Mucosa of rectum (tissue), 2 donors: ENCODE results near the gene RFPL1.

Source experiments
- H3K27ac ChIP-seq, 2 donors: one replicate each; pipeline ENCODE4 v1.7.0; 2013; ENCODE audit warnings: inconsistent platforms in 2 of 2, low read depth in 2 of 2, low read length in 2 of 2
- H3K27me3 ChIP-seq, 2 donors: one replicate each; pipeline ENCODE4 v1.7.0; 2013; ENCODE audit warnings: low read length in 2 of 2; ENCODE audit not compliant: control insufficient read depth in 2 of 2, insufficient read depth in 2 of 2
- H3K36me3 ChIP-seq, 2 donors: one replicate each; pipeline ENCODE4 v1.7.0; 2013; ENCODE audit warnings: low read length in 2 of 2; ENCODE audit not compliant: control insufficient read depth in 2 of 2, insufficient read depth in 2 of 2
- H3K4me1 ChIP-seq, 2 donors: one replicate each; pipeline ENCODE4 v1.7.0; 2013; ENCODE audit warnings: low read length in 2 of 2, mild to moderate bottlenecking in 1 of 2; ENCODE audit not compliant: control insufficient read depth in 2 of 2, insufficient read depth in 2 of 2
- H3K4me3 ChIP-seq, 2 donors: one replicate each; pipeline ENCODE4 v1.7.0; 2013; ENCODE audit warnings: low read length in 2 of 2
- H3K9ac ChIP-seq, 2 donors: one replicate each; pipeline ENCODE4 v1.7.0; 2013; ENCODE audit warnings: low read length in 2 of 2, low read depth in 1 of 2, mild to moderate bottlenecking in 1 of 2
- H3K9me3 ChIP-seq, 2 donors: one replicate each; pipeline ENCODE4 v1.7.0; 2013; ENCODE audit warnings: low read length in 2 of 2; ENCODE audit not compliant: control insufficient read depth in 2 of 2
- donor health status: healthy.
- donor health status: Normal muscosa, but diverticular disease.

Gene RFPL1

DNA sequence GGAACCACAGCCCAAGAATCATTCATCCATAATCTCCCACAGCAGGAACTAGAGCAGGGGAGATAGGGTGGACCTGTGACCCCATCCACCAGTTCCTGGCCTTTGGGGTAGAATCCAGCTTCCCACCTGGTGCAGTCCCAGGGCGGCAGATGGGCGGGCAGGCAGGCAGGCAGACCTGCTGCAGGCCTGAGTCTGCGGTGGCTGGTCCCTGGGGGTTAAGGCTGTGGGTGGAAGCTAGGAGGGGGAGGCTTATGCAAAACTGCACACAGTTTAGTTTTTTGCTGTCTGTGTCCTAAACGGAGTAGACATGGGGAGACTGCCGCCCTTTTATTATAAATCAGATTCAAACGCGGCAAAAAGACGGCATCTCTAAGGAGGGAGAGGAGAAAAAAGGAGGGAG is 37.2 kb downstream of the RFPL1 start:
- H3K4me3 ChIP-seq = no peak overlapping the region
- H3K27me3 ChIP-seq = peaks cover 28 to 31% of the 10 kb centered on the region in 2 donors
- no peak overlapping the region for H3K9ac ChIP-seq
- H3K9me3 ChIP-seq = no peaks in the 10 kb centered on the region
- no peaks in the 10 kb centered on the region for H3K36me3 ChIP-seq
- no peak overlapping the region for H3K27ac ChIP-seq
- H3K4me1 ChIP-seq = peaks cover 0 to 4% of the 10 kb centered on the region in 2 donors

DNA sequence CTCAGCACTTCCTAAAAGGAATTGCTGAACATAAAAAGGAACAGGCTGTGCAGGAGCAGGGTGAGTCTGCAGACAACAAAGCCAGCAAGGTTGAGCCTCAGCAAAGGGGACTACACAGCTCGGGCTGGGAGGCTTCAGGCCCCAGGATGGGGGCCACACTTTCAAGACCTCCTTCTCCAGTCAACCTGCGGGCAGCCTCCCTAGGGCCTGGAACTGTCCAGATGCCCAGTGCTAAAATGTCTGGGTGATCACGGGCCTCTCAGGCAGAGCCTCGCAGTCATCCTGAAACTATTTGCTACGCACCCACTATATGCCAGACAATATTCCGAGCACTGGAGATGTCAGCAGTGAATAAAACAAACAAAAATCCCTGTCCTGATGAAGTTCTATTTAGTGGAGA is 37.7 kb downstream of the RFPL1 start:
- Histone ChIP-seq H3K36me3 (no peaks in the 10 kb centered on the region), H3K9me3 (no peaks in the 10 kb centered on the region), H3K27me3 (peaks cover 34 to 35% of the 10 kb centered on the region in 2 donors), H3K4me1 (peaks cover 0 to 4% of the 10 kb centered on the region in 2 donors), H3K27ac (no peak overlapping the region), H3K9ac (no peak overlapping the region), H3K4me3 (no peak overlapping the region)

DNA sequence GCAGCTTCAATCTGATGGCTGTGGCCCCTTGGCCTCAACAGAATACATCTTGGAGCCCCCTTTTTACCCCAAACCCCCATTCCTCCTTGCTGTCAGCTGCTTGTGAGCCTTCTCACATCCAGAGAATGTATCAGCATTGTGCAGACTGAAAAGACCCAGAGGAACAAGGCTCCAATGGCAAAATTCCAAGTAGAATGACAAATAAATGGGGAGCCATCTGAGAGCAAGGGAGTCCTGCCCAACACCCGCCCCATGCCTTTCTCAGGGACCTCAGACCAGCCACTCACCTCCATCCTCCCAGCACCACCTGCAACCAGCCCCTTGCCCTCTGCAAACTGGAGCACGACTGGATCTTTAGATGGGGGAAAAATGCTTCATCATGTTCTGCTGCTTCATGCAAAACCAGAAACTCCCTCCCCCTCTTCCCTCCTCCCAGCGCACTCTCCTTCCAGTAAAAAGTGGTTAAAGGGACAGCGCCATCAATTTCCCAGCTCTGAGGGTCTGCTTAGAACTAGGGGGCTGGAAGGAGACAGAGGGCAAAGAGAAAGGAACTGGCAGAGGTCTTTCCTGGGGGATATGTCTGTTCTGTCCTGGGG is 39.4 kb downstream of the RFPL1 start:
- H3K9ac ChIP-seq = no peak overlapping the region
- H3K27ac ChIP-seq = no peak overlapping the region
- no peaks in the 10 kb centered on the region for H3K9me3 ChIP-seq
- H3K27me3 ChIP-seq = peaks cover 35 to 43% of the 10 kb centered on the region in 2 donors
- H3K36me3 ChIP-seq = no peaks in the 10 kb centered on the region
- H3K4me3 ChIP-seq = no peak overlapping the region
- H3K4me1 ChIP-seq = peaks cover 0 to 4% of the 10 kb centered on the region in 2 donors

DNA sequence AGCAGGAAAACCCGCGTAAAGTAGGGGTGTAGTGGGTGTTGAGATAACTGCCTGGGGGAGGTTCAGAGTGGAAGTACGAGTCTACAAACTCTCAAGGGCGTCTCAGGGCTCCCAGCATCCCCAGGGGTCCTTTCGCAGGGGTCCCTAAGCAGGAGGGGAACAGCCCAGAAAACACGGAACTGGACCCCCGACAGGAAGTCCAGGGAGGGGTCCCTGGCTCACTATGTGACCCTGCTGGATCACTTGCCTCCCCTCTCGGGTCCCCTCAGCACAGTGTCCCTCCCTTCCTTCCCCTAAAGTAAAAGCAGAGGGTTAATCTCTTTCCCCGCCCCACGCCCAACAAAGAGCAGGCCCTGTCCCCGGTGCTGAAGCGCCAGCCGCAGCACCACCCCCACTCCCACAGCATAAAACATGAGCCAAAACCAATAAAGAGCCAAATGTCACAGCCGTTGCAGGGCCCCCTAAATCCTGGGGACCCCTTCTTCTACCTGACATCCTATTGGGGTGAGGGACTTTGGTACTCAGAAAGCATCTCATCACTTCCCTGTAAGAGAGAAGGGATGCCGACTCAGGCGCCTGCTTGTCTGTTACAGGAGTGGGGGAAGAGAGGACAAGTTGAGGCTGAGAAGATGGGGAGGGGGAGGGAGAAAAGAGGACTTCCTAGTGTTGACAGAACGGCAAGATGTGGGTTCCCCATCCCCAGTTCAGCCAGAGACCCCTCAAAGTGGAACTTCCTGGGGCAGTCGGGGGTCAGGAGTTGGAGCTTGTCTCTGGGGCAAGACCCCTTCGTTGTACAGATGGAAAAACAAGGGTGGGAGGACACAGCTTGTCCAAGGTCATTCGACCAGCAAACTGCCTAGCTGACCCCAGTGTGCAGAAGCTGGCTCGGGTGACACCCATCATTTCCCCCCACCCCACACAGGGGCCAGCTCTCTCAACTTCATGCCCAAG is 40.2 kb downstream of the RFPL1 start:
- no peak overlapping the region for H3K9ac ChIP-seq
- H3K4me1 ChIP-seq = peaks cover 0 to 4% of the 10 kb centered on the region in 2 donors
- peaks cover 35 to 43% of the 10 kb centered on the region in 2 donors for H3K27me3 ChIP-seq

DNA sequence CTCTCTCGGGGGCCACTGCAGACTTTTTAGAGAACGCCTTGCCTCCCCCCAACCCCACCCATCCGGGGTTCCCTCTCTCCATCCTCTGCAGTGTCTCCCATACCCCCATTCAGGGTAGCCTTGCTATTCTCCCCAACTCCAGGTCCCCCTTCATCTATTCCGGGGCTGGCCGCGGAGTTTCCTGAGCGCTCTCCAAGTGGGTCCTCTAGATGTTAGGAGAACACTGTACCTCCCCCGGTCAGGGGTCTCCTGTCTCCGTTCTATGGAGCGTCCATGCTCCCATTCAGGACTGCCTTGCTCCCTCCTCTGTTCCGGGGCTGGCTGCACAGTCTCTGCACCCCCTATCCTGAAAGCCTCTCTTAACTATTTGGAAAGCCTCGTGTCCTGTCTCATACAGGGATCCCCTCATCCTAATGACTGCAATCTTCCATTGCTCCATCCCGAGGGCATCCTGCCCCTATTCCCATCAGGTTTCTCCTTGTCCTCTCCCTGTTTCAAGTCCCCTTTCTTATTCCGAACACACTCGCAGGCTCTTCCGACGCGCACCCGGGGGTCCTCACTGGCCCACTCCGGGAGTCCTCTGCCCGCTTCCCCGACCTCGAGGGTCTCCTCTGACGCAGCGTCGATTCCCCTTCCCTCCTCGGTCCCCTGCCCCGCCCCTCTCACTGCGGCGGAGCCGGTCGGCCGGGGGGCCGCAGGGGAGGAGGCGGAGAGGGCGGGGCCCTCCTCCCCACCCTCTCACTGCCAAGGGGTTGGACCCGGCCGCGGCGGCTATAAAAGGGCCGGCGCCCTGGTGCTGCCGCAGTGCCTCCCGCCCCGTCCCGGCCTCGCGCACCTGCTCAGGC is 41.3 kb downstream of the RFPL1 start, which contains the start of gene NEFH:
TSS of gene NEFH (plus strand) at position 802 of the 845 bp plus-strand sequence. CDS start 45 bp downstream, outside the sequence.
- Histone ChIP-seq H3K27ac (no peak within 1 kb of the TSS), H3K9ac (no peak within 1 kb of the TSS)

More for the DNA sequence above, 40.2 kb downstream of the RFPL1 start:
- no peaks in the 10 kb centered on the region for H3K36me3 ChIP-seq
- no peak overlapping the region for H3K4me3 ChIP-seq
- H3K27ac ChIP-seq = no peak overlapping the region
- H3K9me3 ChIP-seq = no peaks in the 10 kb centered on the region

DNA sequence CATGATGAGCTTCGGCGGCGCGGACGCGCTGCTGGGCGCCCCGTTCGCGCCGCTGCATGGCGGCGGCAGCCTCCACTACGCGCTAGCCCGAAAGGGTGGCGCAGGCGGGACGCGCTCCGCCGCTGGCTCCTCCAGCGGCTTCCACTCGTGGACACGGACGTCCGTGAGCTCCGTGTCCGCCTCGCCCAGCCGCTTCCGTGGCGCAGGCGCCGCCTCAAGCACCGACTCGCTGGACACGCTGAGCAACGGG is 41.8 kb downstream of the RFPL1 start:
- Histone ChIP-seq H3K27me3 (peaks cover 35 to 43% of the 10 kb centered on the region in 2 donors), H3K9me3 (no peaks in the 10 kb centered on the region), H3K4me3 (no peak overlapping the region), H3K27ac (no peak overlapping the region), H3K4me1 (peaks cover 0 to 4% of the 10 kb centered on the region in 2 donors), H3K9ac (no peak overlapping the region), H3K36me3 (no peaks in the 10 kb centered on the region)

More for the DNA sequence above, 41.3 kb downstream of the RFPL1 start, which contains the start of gene NEFH:
- Histone ChIP-seq H3K4me1 (peaks cover 0 to 4% of the 10 kb centered on the region in 2 donors), H3K9me3 (no peaks in the 10 kb centered on the region), H3K4me3 (peak within 1 kb of the TSS in 1 of 2 donors; percentile 20), H3K36me3 (no peaks in the 10 kb centered on the region), H3K27me3 (peaks cover 35 to 43% of the 10 kb centered on the region in 2 donors)

DNA sequence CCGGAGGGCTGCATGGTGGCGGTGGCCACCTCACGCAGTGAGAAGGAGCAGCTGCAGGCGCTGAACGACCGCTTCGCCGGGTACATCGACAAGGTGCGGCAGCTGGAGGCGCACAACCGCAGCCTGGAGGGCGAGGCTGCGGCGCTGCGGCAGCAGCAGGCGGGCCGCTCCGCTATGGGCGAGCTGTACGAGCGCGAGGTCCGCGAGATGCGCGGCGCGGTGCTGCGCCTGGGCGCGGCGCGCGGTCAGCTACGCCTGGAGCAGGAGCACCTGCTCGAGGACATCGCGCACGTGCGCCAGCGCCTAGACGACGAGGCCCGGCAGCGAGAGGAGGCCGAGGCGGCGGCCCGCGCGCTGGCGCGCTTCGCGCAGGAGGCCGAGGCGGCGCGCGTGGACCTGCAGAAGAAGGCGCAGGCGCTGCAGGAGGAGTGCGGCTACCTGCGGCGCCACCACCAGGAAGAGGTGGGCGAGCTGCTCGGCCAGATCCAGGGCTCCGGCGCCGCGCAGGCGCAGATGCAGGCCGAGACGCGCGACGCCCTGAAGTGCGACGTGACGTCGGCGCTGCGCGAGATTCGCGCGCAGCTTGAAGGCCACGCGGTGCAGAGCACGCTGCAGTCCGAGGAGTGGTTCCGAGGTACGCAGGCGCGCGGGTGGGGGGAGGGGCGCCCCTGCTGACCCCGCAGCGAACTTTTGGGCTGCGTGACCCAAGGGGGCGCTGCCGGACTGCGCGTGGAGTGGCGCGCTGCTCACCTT is 42.3 kb downstream of the RFPL1 start:
- Histone ChIP-seq H3K27me3 (peaks cover 32 to 43% of the 10 kb centered on the region in 2 donors), H3K9ac (no peak overlapping the region), H3K9me3 (no peaks in the 10 kb centered on the region), H3K36me3 (no peaks in the 10 kb centered on the region), H3K4me3 (peak overlapping the region in 1 of 2 donors; percentile 20), H3K27ac (no peak overlapping the region), H3K4me1 (peaks cover 0 to 4% of the 10 kb centered on the region in 2 donors)

DNA sequence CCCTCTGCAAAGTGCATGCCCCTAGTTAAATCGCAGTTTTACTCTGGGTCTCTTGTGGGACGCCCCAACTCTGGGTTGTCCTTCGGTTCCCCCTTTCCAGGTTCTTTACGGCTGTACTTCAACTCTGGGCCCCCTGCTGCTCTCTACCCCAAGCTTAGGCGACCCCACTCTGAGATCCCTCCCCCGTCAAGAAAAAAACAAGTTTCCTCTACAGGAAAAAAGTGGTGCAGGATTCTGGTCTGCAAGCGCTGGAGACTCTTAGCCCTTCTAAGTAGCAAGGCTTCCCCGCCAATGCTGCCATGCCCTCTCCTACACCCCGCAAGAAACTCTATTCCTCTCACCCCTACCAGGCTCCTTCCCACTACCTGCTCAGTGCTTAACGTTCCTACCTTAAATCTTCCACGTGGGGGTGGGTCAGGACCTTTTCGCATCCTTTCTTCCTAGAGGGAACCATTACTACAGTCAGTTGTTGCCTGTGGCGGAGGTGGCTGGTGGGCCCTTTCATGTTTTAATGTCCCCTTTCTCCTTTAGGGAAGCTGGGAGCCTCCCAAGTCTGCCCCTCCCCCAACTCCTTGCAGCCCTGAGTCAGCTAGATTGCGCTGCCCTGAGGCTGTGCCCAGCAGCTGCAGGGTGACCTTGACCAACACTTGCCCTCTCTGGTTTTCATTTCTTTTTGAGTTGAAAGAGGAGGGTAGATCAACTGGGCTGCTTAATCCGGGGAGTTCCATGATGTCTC is 43.0 kb downstream of the RFPL1 start:
- Histone ChIP-seq H3K27me3 (peaks cover 32 to 40% of the 10 kb centered on the region in 2 donors), H3K36me3 (no peaks in the 10 kb centered on the region), H3K27ac (no peak overlapping the region), H3K4me3 (no peak overlapping the region), H3K4me1 (peaks cover 0 to 4% of the 10 kb centered on the region in 2 donors), H3K9ac (no peak overlapping the region), H3K9me3 (no peaks in the 10 kb centered on the region)

DNA sequence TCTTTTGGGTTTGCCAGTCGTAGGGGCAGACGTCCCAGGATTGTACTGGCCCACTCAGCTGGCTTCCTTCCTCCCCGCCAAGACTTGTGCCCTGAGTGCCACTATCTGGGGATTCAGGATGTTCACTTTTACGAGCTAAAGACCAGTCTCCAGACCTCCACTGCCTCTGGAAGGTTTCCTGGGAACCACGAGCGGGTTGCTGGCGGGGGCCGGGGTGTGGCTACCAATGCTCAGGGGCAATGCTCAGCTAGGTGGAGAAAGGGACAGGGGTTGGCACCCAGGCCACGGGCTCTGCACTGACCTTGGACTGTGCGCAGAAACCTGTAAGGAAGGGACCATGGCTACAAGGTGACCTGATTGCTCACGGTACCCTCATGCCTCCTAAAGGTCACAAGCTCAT is 43.9 kb downstream of the RFPL1 start:
- no peak overlapping the region for H3K4me3 ChIP-seq
- H3K36me3 ChIP-seq = no peaks in the 10 kb centered on the region
- H3K9me3 ChIP-seq = no peaks in the 10 kb centered on the region
- H3K9ac ChIP-seq = no peak overlapping the region
- peaks cover 32 to 35% of the 10 kb centered on the region in 2 donors for H3K27me3 ChIP-seq
- peaks cover 0 to 4% of the 10 kb centered on the region in 2 donors for H3K4me1 ChIP-seq
- no peak overlapping the region for H3K27ac ChIP-seq
